ENCODE results near the gene TNFAIP8L1.
A peak's percentile ranks its signal among the peaks of the same experiment; 100 is the strongest.

The TNFAIP8L1 gene

GRCh38 chr19:4638828-4639530 is at the start of gene TNFAIP8L1:
TSS of gene TNFAIP8L1 (plus strand) at chr19:4639516. CDS start at chr19:4651870, 12,354 bp downstream.
- no peak for TF ChIP-seq CTCF (IDR thresholded peaks at IDR 0.05; ENCODE audit: low read depth, low read length)
- peak within 1 kb of the TSS; percentile 91 to 92 for H3K4me3 ChIP-seq (replicated peaks in 1 of 2; ENCODE audit: low read depth in 2 of 2, low read length in 2 of 2)
- DNase-seq (ENCODE audit: low read depth in 2 of 2) = peak; percentile 96 to 98

- no peak overlapping the region for H3K4me3 ChIP-seq (replicated peaks in 1 of 2; ENCODE audit: low read depth in 2 of 2, low read length in 2 of 2)
- DNase-seq (ENCODE audit: low read depth in 2 of 2) = no peak
- TF ChIP-seq CTCF (IDR thresholded peaks at IDR 0.05; ENCODE audit: low read depth, low read length) = peak; percentile 46
Observed at GRCh38 chr19:4589579-4590410, 49.5 kb upstream of the TNFAIP8L1 start.

GRCh38 chr19:4590559-4590958 is 48.8 kb upstream of the TNFAIP8L1 start:
- no peak for TF ChIP-seq CTCF (IDR thresholded peaks at IDR 0.05; ENCODE audit: low read depth, low read length)
- no peak overlapping the region for H3K4me3 ChIP-seq (replicated peaks in 1 of 2; ENCODE audit: low read depth in 2 of 2, low read length in 2 of 2)

GRCh38 chr19:4591320-4591719 is 48.0 kb upstream of the TNFAIP8L1 start:
- no peak for DNase-seq (ENCODE audit: low read depth in 2 of 2)
- TF ChIP-seq CTCF (IDR thresholded peaks at IDR 0.05; ENCODE audit: low read depth, low read length) = no peak
- no peak overlapping the region for H3K4me3 ChIP-seq (replicated peaks in 1 of 2; ENCODE audit: low read depth in 2 of 2, low read length in 2 of 2)

More at GRCh38 chr19:4590559-4590958, 48.8 kb upstream of the TNFAIP8L1 start:
- DNase-seq (ENCODE audit: low read depth in 2 of 2) = no peak

- DNase-seq (ENCODE audit: low read depth in 2 of 2) = no peak
- no peak overlapping the region for H3K4me3 ChIP-seq (replicated peaks in 1 of 2; ENCODE audit: low read depth in 2 of 2, low read length in 2 of 2)
- TF ChIP-seq CTCF (IDR thresholded peaks at IDR 0.05; ENCODE audit: low read depth, low read length) = no peak
Observed at GRCh38 chr19:4592445-4592844, 46.9 kb upstream of the TNFAIP8L1 start.

- no peak overlapping the region for H3K4me3 ChIP-seq (replicated peaks in 1 of 2; ENCODE audit: low read depth in 2 of 2, low read length in 2 of 2)
- no peak for TF ChIP-seq CTCF (IDR thresholded peaks at IDR 0.05; ENCODE audit: low read depth, low read length)
- DNase-seq (ENCODE audit: low read depth in 2 of 2) = peak in 1 of 2 donors; percentile 77
Observed at GRCh38 chr19:4593409-4593851, 45.9 kb upstream of the TNFAIP8L1 start.

Data from cardiac fibroblast (primary cell).